K562 (cell line): Measurements from ENCODE around the gene ZNF747. TPM values are rescaled to one million over a fixed set of nuclear protein-coding genes. Genes with fewer than 3 reads are reported as not detected.

Source experiments
- ARNT ChIP-seq, 2 experiments: fragments of 450-650 bp; IDR thresholded peaks; 2 replicates each; pipeline ENCODE4 v1.6.1; 2016; ENCODE audit warnings: mild to moderate bottlenecking in 1 of 2
- CBX1 ChIP-seq: sonication (generic); IDR thresholded peaks from 2 replicates; pipeline ENCODE4 v1.6.1; 2016; ENCODE audit warnings: antibody characterized with exemption, low read depth, mild to moderate bottlenecking
- CTBP1 ChIP-seq: fragments of 450-650 bp; IDR thresholded peaks from 2 replicates; pipeline ENCODE4 v1.6.1; 2016; ENCODE audit warnings: borderline replicate concordance
- FOXJ2 ChIP-seq: fragments of 200-800 bp; sonication (Bioruptor generic); IDR thresholded peaks from 2 replicates; pipeline ENCODE4 v1.6.1; 2016; ENCODE audit warnings: missing genetic modification characterization, missing compliant biosample characterization
- GABPB2 ChIP-seq: fragments of 250-450 bp; sonication (Bioruptor Pico); conservative IDR thresholded peaks from 2 replicates; pipeline ENCODE4 v1.5.1; 2021; ENCODE audit warnings: mild to moderate bottlenecking
- ILF3 ChIP-seq: fragments of 450-650 bp; IDR thresholded peaks from 2 replicates; pipeline ENCODE4 v1.6.1; 2018; ENCODE audit warnings: antibody characterized with exemption, mild to moderate bottlenecking, moderate library complexity, borderline replicate concordance
- MAFG ChIP-seq: fragments of 450-650 bp; conservative IDR thresholded peaks from 2 replicates; pipeline ENCODE4 v1.6.1; 2016; ENCODE audit warnings: missing genetic modification characterization, missing compliant biosample characterization
- NBN ChIP-seq: fragments of 450-650 bp; IDR thresholded peaks from 2 replicates; pipeline ENCODE4 v1.6.1; 2016; ENCODE audit warnings: low read depth, mild to moderate bottlenecking
- NFXL1 ChIP-seq: fragments of 450-650 bp; formaldehyde crosslinking; IDR thresholded peaks from 2 replicates; pipeline ENCODE4 v1.4.0; 2021; ENCODE audit warnings: mild to moderate bottlenecking
- NR2F6 ChIP-seq: fragments of 450-650 bp; formaldehyde crosslinking; IDR thresholded peaks from 2 replicates; pipeline ENCODE4 v1.4.0; 2020; ENCODE audit warnings: mild to moderate bottlenecking
- PATZ1 ChIP-seq: fragments of 250-450 bp; sonication (Bioruptor Pico); IDR thresholded peaks from 2 replicates; pipeline ENCODE4 v1.5.0; 2020; ENCODE audit warnings: mild to moderate bottlenecking, borderline replicate concordance
- PML ChIP-seq: IDR thresholded peaks from 2 replicates; pipeline ENCODE4 v1.6.1; 2012; ENCODE audit warnings: low read length, inconsistent platforms
- RUNX1 ChIP-seq: sonication (generic); IDR thresholded peaks from 2 replicates; pipeline ENCODE4 v1.6.1; 2016; ENCODE audit warnings: antibody characterized with exemption, low read depth
- SMARCC2 ChIP-seq: fragments of 450-650 bp; IDR thresholded peaks from 2 replicates; pipeline ENCODE4 v1.6.1; 2017; ENCODE audit warnings: antibody characterized with exemption, moderate library complexity, mild to moderate bottlenecking, low read depth
- TFAM ChIP-seq: fragments of 250-450 bp; sonication (Bioruptor Pico); conservative IDR thresholded peaks from 2 replicates; pipeline ENCODE4 v1.5.0; 2021; ENCODE audit warnings: mild to moderate bottlenecking, moderate library complexity
- U2AF2 ChIP-seq: fragments of 200-400 bp; formaldehyde crosslinking; optimal IDR thresholded peaks from 2 replicates; pipeline ENCODE3; 2017; ENCODE audit warnings: low read depth, mild to moderate bottlenecking, low read length
- USF1 ChIP-seq: sonication (generic); formaldehyde crosslinking; IDR thresholded peaks from 2 replicates; pipeline ENCODE4 v1.9.0; 2022; ENCODE audit warnings: mild to moderate bottlenecking, missing genetic modification reagents
- ZKSCAN8 ChIP-seq: fragments of 200-800 bp; sonication (Bioruptor generic); IDR thresholded peaks from 2 replicates; pipeline ENCODE4 v1.6.1; 2016; ENCODE audit warnings: missing genetic modification characterization, missing compliant biosample characterization
- ZNF395 ChIP-seq: fragments of 200-800 bp; sonication (Bioruptor generic); IDR thresholded peaks from 2 replicates; pipeline ENCODE4 v1.6.1; 2017; ENCODE audit warnings: missing genetic modification characterization, missing compliant biosample characterization
- polyA plus RNA-seq, 8 experiments: library from polyadenylated mRNA; depleted of rRNA in 4 of 8; stranded (reverse) in 5 of 8; unstranded in 3 of 8; fragments of >200 nt; fragmentation: Nextera tagmentation in 2 of 8; fragmentation: Illumina TruSeq in 1 of 8; extraction: Ambion mirVana in 2 of 8; extraction: Trizol in 1 of 8; gene quantifications; 2 replicates each; pipeline versions ENCODE4 v1.2.1 to v1.2.3, GENCODE V29; 2011 to 2014; ENCODE audit warnings: inconsistent platforms in 1 of 8, missing spikeins in 1 of 8
- total RNA-seq, 7 experiments: library from RNA; depleted of rRNA in 6 of 7; stranded (reverse); fragments of >200 nt in 6 of 7; fragmentation: Illumina TruSeq in 2 of 7; extraction: Trizol in 2 of 7; gene quantifications; 2 replicates each; pipeline versions ENCODE4 v1.2.1 to v1.2.3, GENCODE V29; 2011 to 2021; ENCODE audit warnings: low replicate concordance in 1 of 7

Gene ZNF747
- total and polyA plus RNA-seq, 9 of the 15 experiments (the other 6 are each of a cell fraction or from before 2014, with no cell fraction given) = 0.14 to 3.3 (median 1.5) TPM

GRCh38 chr16:30541502-30542329 is 7.1 kb upstream of the ZNF747 start (continued):
- TF ChIP-seq NR2F6 (CRISPR knock-in tag) = no peak
- TF ChIP-seq NBN = no peak
- no peak for TF ChIP-seq ARNT (IDR thresholded peaks at IDR 0.05)
- no peak for TF ChIP-seq CBX1
- TF ChIP-seq ILF3 = no peak
- TF ChIP-seq U2AF2 = no peak
- no peak for TF ChIP-seq FOXJ2 (tag)
- no peak for TF ChIP-seq RUNX1
- no peak for TF ChIP-seq ZNF395 (CRISPR knock-in tag)
- no peak; the same call in 1 of the 2 replicates for TF ChIP-seq SMARCC2
- TF ChIP-seq USF1 (CRISPR knock-in tag) = no peak
- TF ChIP-seq PATZ1 (CRISPR knock-in tag) = no peak
- TF ChIP-seq CTBP1 = peak; percentile 59; the same call in 1 of the 2 replicates
- 0 out of 2 replicates have a peak, but pooled peaks have one; percentile 37 for TF ChIP-seq MAFG (tag)
- no peak for TF ChIP-seq GABPB2
- no peak for TF ChIP-seq TFAM (CRISPR knock-in tag)
- TF ChIP-seq PML = no peak
- TF ChIP-seq ZKSCAN8 (CRISPR knock-in tag) = no peak
- TF ChIP-seq NFXL1 = no peak
